ENCODE measurements around the gene OTOF. TPM values are rescaled to one million over a fixed set of nuclear protein-coding genes. Genes with fewer than 3 reads are reported as not detected.

OTOF gene
- total RNA-seq, 1 donor from 2014 or later: 5.2 TPM

DNA sequence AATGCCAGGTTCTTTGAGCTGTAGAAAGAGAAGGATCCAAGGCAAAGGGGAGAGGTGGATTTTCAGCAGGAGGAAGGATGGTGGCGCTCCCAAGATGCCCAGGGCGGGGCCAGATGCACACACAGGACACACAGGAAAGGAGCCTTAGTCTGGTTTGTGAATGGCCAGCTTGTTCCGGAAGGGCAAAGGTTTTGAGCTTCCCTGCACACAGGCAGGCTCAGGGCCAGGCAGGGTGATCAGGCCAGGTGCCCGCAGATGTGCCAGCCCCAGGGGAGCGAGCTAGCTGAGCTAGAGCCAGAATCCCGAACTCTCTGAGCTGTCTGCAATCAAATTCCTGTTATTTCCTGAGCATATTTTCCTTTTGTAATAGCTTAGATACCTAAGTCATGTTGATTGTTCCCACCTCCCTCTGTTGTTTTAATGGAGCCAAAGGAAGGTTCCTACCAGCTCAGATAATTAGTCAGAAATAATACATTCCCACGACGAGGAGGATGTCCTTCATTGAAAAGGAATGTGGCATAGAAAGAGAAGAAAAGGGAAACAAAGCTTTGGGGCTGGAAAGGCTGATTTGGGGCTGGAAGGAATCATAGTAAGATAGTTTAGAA is 13.7 kb upstream of the OTOF start:
- H3K27me3 ChIP-seq (ENCODE audit: control insufficient read depth in 3 of 3, insufficient read depth in 3 of 3, low read length in 3 of 3): peaks cover 0 to 6% (median 0%) of the 10 kb centered on the region in 3 donors
- H3K4me3 ChIP-seq (ENCODE audit: low read length in 3 of 3): no peak overlapping the region
- H3K4me1 ChIP-seq (ENCODE audit: control insufficient read depth in 3 of 3, insufficient read depth in 3 of 3, low read length in 3 of 3): peaks cover 0 to 9% (median 0%) of the 10 kb centered on the region in 3 donors
- H3K9ac ChIP-seq (ENCODE audit: low read depth in 1 of 3, low read length in 3 of 3): no peak overlapping the region
- no peaks in the 10 kb centered on the region for H3K9me3 ChIP-seq (ENCODE audit: control insufficient read depth in 3 of 3, low read length in 3 of 3)
- no peak overlapping the region for H3K27ac ChIP-seq (ENCODE audit: low read depth, low read length)
- no peaks in the 10 kb centered on the region for H3K36me3 ChIP-seq (ENCODE audit: control insufficient read depth in 3 of 3, insufficient read depth in 3 of 3, low read length in 3 of 3)

- Histone ChIP-seq H3K4me1 (ENCODE audit: control insufficient read depth in 3 of 3, insufficient read depth in 3 of 3, low read length in 3 of 3) (peaks cover 3 to 7% (median 7%) of the 10 kb centered on the region in 3 donors), H3K4me3 (ENCODE audit: low read length in 3 of 3) (no peak overlapping the region), H3K9me3 (ENCODE audit: control insufficient read depth in 3 of 3, low read length in 3 of 3) (no peaks in the 10 kb centered on the region), H3K27ac (ENCODE audit: low read depth, low read length) (no peak overlapping the region), H3K9ac (ENCODE audit: low read depth in 1 of 3, low read length in 3 of 3) (no peak overlapping the region), H3K36me3 (ENCODE audit: control insufficient read depth in 3 of 3, insufficient read depth in 3 of 3, low read length in 3 of 3) (no peaks in the 10 kb centered on the region), H3K27me3 (ENCODE audit: control insufficient read depth in 3 of 3, insufficient read depth in 3 of 3, low read length in 3 of 3) (peaks cover 0 to 6% (median 0%) of the 10 kb centered on the region in 3 donors)
Measured at GRCh38 chr2:26489213-26489850, 11.4 kb upstream of the OTOF start.

DNA sequence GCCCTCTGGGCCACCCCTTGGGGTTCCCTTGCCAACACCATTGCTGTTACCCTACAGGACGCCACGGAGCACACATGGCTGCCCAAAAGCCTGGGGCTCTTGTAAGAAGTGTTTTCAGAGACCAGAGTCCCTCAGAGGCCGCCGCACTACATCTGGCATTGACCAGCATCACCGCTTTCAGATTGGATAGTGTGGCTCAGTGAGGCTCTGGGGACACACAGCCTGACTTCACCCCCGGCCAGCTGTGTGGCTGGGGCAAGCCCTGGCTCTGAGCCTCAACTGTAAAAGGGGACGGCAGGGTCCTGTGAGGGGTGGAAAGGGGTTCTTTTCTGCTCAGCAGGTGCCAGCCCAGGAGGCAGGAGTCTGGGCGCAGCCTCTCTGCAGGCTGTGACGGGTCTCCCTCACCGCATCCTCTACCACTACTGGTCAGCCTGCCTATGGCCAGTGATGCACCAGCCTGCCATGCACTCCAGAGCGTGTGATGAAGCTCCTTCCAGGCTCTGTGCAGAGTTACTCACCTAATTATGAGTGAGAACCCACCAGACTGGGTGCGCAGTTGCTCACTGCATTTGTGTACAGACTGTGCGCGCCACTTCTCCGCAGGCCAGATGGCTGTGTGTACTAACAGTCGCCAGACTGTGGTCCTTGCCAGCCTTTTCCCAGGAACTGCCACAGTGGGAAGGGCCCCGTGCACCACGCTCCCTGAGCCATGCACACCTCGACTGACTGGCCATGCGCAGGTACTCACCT is 10.7 kb upstream of the OTOF start:
- Histone ChIP-seq H3K4me1 (ENCODE audit: control insufficient read depth in 3 of 3, insufficient read depth in 3 of 3, low read length in 3 of 3) (peaks cover 10 to 13% (median 13%) of the 10 kb centered on the region in 3 donors), H3K9me3 (ENCODE audit: control insufficient read depth in 3 of 3, low read length in 3 of 3) (no peaks in the 10 kb centered on the region), H3K27me3 (ENCODE audit: control insufficient read depth in 3 of 3, insufficient read depth in 3 of 3, low read length in 3 of 3) (peaks cover 0 to 6% (median 0%) of the 10 kb centered on the region in 3 donors), H3K4me3 (ENCODE audit: low read length in 3 of 3) (no peak overlapping the region), H3K27ac (ENCODE audit: low read depth, low read length) (no peak overlapping the region), H3K36me3 (ENCODE audit: control insufficient read depth in 3 of 3, insufficient read depth in 3 of 3, low read length in 3 of 3) (no peaks in the 10 kb centered on the region), H3K9ac (ENCODE audit: low read depth in 1 of 3, low read length in 3 of 3) (no peak overlapping the region)

DNA sequence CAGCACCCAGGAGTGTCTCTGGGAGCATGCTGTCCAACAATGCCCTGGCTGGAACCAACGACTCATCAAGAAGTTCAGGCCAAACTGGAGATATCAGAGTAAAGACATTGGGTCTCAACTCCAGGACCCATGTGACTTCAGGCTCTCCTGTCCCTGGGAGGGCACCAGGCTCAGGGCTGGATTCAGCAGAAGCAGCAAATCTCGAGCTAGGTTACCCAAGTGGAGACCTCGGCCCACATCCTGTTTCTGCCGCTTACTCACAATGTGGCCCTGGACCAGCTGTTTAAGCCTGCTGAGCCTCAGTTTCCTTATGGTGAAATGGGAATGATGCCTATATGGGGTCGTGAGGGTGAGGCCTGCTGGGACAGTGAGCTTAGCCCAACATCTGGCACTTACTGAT is 9.3 kb upstream of the OTOF start:
- Histone ChIP-seq H3K4me3 (ENCODE audit: low read length in 3 of 3) (no peak overlapping the region), H3K36me3 (ENCODE audit: control insufficient read depth in 3 of 3, insufficient read depth in 3 of 3, low read length in 3 of 3) (no peaks in the 10 kb centered on the region), H3K4me1 (ENCODE audit: control insufficient read depth in 3 of 3, insufficient read depth in 3 of 3, low read length in 3 of 3) (peaks cover 16 to 28% (median 27%) of the 10 kb centered on the region in 3 donors), H3K27me3 (ENCODE audit: control insufficient read depth in 3 of 3, insufficient read depth in 3 of 3, low read length in 3 of 3) (peaks cover 0 to 6% (median 0%) of the 10 kb centered on the region in 3 donors), H3K27ac (ENCODE audit: low read depth, low read length) (no peak overlapping the region), H3K9ac (ENCODE audit: low read depth in 1 of 3, low read length in 3 of 3) (no peak overlapping the region), H3K9me3 (ENCODE audit: control insufficient read depth in 3 of 3, low read length in 3 of 3) (no peaks in the 10 kb centered on the region)

- no peak overlapping the region for H3K27ac ChIP-seq (ENCODE audit: low read depth, low read length)
- no peak overlapping the region for H3K4me3 ChIP-seq (ENCODE audit: low read length in 3 of 3)
- no peaks in the 10 kb centered on the region for H3K9me3 ChIP-seq (ENCODE audit: control insufficient read depth in 3 of 3, low read length in 3 of 3)
- no peak overlapping the region for H3K9ac ChIP-seq (ENCODE audit: low read depth in 1 of 3, low read length in 3 of 3)
- no peaks in the 10 kb centered on the region for H3K36me3 ChIP-seq (ENCODE audit: control insufficient read depth in 3 of 3, insufficient read depth in 3 of 3, low read length in 3 of 3)
- peaks cover 17 to 31% (median 31%) of the 10 kb centered on the region in 3 donors for H3K4me1 ChIP-seq (ENCODE audit: control insufficient read depth in 3 of 3, insufficient read depth in 3 of 3, low read length in 3 of 3)
- peaks cover 0 to 6% (median 0%) of the 10 kb centered on the region in 3 donors for H3K27me3 ChIP-seq (ENCODE audit: control insufficient read depth in 3 of 3, insufficient read depth in 3 of 3, low read length in 3 of 3)
Measured at GRCh38 chr2:26486789-26487188, 8.9 kb upstream of the OTOF start.

- Histone ChIP-seq H3K4me1 (ENCODE audit: control insufficient read depth in 3 of 3, insufficient read depth in 3 of 3, low read length in 3 of 3) (peaks cover 19 to 39% (median 36%) of the 10 kb centered on the region in 3 donors), H3K9me3 (ENCODE audit: control insufficient read depth in 3 of 3, low read length in 3 of 3) (no peaks in the 10 kb centered on the region), H3K4me3 (ENCODE audit: low read length in 3 of 3) (no peak overlapping the region)
Measured at GRCh38 chr2:26485725-26486418, 7.9 kb upstream of the OTOF start.

DNA sequence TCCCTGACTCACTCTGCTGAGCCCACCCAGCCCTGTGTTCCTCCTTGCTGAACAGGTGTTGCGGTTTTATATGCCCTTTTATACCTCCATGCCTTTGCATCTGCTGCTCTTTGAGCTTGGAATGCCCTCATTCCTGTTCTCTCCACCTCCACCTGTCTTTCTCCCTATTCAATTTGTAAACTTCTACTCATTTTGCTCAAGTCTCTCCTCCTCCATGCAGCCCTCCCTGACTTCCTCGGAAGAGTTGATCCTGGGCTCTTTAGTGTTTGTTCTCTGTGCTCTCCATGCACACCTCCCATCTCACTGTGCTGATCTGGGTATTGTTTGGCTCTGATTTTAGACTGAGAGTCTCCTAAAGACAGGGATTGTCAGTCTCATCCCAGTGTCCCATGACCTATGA is 7.2 kb upstream of the OTOF start:
- H3K9me3 ChIP-seq (ENCODE audit: control insufficient read depth in 3 of 3, low read length in 3 of 3): no peaks in the 10 kb centered on the region
- H3K27ac ChIP-seq (ENCODE audit: low read depth, low read length): no peak overlapping the region
- H3K9ac ChIP-seq (ENCODE audit: low read depth in 1 of 3, low read length in 3 of 3): peak overlapping the region in 1 of 3 donors; percentile 16
- H3K27me3 ChIP-seq (ENCODE audit: control insufficient read depth in 3 of 3, insufficient read depth in 3 of 3, low read length in 3 of 3): peaks cover 0 to 6% (median 0%) of the 10 kb centered on the region in 3 donors
- no peak overlapping the region for H3K4me3 ChIP-seq (ENCODE audit: low read length in 3 of 3)
- H3K36me3 ChIP-seq (ENCODE audit: control insufficient read depth in 3 of 3, insufficient read depth in 3 of 3, low read length in 3 of 3): no peaks in the 10 kb centered on the region
- peaks cover 19 to 40% (median 36%) of the 10 kb centered on the region in 3 donors for H3K4me1 ChIP-seq (ENCODE audit: control insufficient read depth in 3 of 3, insufficient read depth in 3 of 3, low read length in 3 of 3)

More at GRCh38 chr2:26485725-26486418, 7.9 kb upstream of the OTOF start:
- no peak overlapping the region for H3K27ac ChIP-seq (ENCODE audit: low read depth, low read length)
- H3K27me3 ChIP-seq (ENCODE audit: control insufficient read depth in 3 of 3, insufficient read depth in 3 of 3, low read length in 3 of 3): peaks cover 0 to 6% (median 0%) of the 10 kb centered on the region in 3 donors
- no peak overlapping the region for H3K9ac ChIP-seq (ENCODE audit: low read depth in 1 of 3, low read length in 3 of 3)
- no peaks in the 10 kb centered on the region for H3K36me3 ChIP-seq (ENCODE audit: control insufficient read depth in 3 of 3, insufficient read depth in 3 of 3, low read length in 3 of 3)

DNA sequence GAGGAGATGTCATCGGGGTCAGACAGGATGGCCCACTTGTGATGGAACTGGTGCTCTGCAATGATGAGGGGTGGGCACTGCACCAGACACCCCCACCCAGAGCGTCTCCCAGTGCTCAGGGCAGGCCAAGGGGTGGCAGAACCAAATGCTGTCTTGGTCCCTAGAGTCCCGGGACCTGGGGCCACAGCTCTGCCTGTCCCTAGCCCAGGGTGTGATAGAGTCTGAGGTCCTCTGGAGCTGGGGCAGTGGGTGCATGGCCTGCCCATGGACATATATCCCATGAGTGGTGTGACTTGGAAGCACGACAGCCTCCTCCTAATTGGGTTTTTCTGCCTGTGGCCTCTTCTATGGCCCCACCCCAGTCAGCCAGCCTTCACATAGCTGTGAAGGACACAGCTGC is 6.7 kb upstream of the OTOF start:
- Histone ChIP-seq H3K27me3 (ENCODE audit: control insufficient read depth in 3 of 3, insufficient read depth in 3 of 3, low read length in 3 of 3) (peaks cover 0 to 3% (median 0%) of the 10 kb centered on the region in 3 donors), H3K4me1 (ENCODE audit: control insufficient read depth in 3 of 3, insufficient read depth in 3 of 3, low read length in 3 of 3) (peaks cover 19 to 40% (median 36%) of the 10 kb centered on the region in 3 donors), H3K36me3 (ENCODE audit: control insufficient read depth in 3 of 3, insufficient read depth in 3 of 3, low read length in 3 of 3) (no peaks in the 10 kb centered on the region), H3K27ac (ENCODE audit: low read depth, low read length) (no peak overlapping the region), H3K9ac (ENCODE audit: low read depth in 1 of 3, low read length in 3 of 3) (peak overlapping the region in 1 of 3 donors; percentile 45), H3K4me3 (ENCODE audit: low read length in 3 of 3) (no peak overlapping the region), H3K9me3 (ENCODE audit: control insufficient read depth in 3 of 3, low read length in 3 of 3) (no peaks in the 10 kb centered on the region)

- H3K27me3 ChIP-seq (ENCODE audit: control insufficient read depth in 3 of 3, insufficient read depth in 3 of 3, low read length in 3 of 3): no peaks in the 10 kb centered on the region
- H3K27ac ChIP-seq (ENCODE audit: low read depth, low read length): peak overlapping the region; percentile 69
Measured at GRCh38 chr2:26483957-26484565, 6.1 kb upstream of the OTOF start.

More at GRCh38 chr2:26483957-26484565, 6.1 kb upstream of the OTOF start:
- Histone ChIP-seq H3K4me3 (ENCODE audit: low read length in 3 of 3) (peak overlapping the region in 2 of 3 donors; percentile 23 to 30), H3K36me3 (ENCODE audit: control insufficient read depth in 3 of 3, insufficient read depth in 3 of 3, low read length in 3 of 3) (no peaks in the 10 kb centered on the region), H3K9ac (ENCODE audit: low read depth in 1 of 3, low read length in 3 of 3) (peak overlapping the region in 2 of 3 donors; percentile 45 to 67), H3K4me1 (ENCODE audit: control insufficient read depth in 3 of 3, insufficient read depth in 3 of 3, low read length in 3 of 3) (peaks cover 19 to 40% (median 36%) of the 10 kb centered on the region in 3 donors), H3K9me3 (ENCODE audit: control insufficient read depth in 3 of 3, low read length in 3 of 3) (no peaks in the 10 kb centered on the region)

Measured in skeletal muscle tissue (tissue), 4 donors.